H1 (cell line): ENCODE data around the gene NREP. TPM values are rescaled to one million over a fixed set of nuclear protein-coding genes. Genes with fewer than 3 reads are reported as not detected.

Source experiments
- CTCF ChIA-PET: fragments of 300-600 bp; sonication (Branson Sonifier 250); formaldehyde crosslinking; loops from one replicate; lab custom pipeline; 2021; ENCODE audit not compliant: partially characterized antibody; lab: Charles Lee
- POLR2A ChIA-PET: fragments of 300-600 bp; sonication (Branson Sonifier 250); formaldehyde crosslinking; loops from one replicate; lab custom pipeline; 2021; ENCODE audit warnings: inconsistent platforms; ENCODE audit not compliant: partially characterized antibody; lab: Charles Lee
- DNase-seq, 2 experiments: peaks; one replicate each; pipeline versions ENCODE4 v3.0.0 to v3.0.0-alpha.2; 2010 to 2022; ENCODE audit warnings: low spot score in 2 of 2, low read depth in 1 of 2, mixed read lengths in 1 of 2
- FAIRE-seq: peaks from 2 replicates; lab custom pipeline; 2011; peaks lifted over from hg19 to GRCh38; lab: Jason Lieb, UNC
- H2AFZ ChIP-seq: 2 replicates; pipeline ENCODE4 v1.8.1; 2012; ENCODE audit warnings: low read length, inconsistent platforms
- H2AK5ac ChIP-seq: 2 replicates; pipeline ENCODE4 v1.6.1; 2013; ENCODE audit warnings: low read depth, low read length
- H2BK120ac ChIP-seq: replicated peaks from 2 replicates; pipeline ENCODE3; 2013; ENCODE audit warnings: low read depth, low read length, inconsistent platforms
- H2BK12ac ChIP-seq: 2 replicates; pipeline ENCODE4 v1.6.1; 2013; ENCODE audit warnings: low read depth, low read length
- H2BK15ac ChIP-seq: 2 replicates; pipeline ENCODE4 v1.6.1; 2013; ENCODE audit warnings: low read length
- H2BK20ac ChIP-seq: 2 replicates; pipeline ENCODE4 v1.6.1; 2013; ENCODE audit warnings: low read length
- H2BK5ac ChIP-seq: 2 replicates; pipeline ENCODE4 v1.6.1; 2013; ENCODE audit warnings: low read depth, low read length
- H3K14ac ChIP-seq: 2 replicates; pipeline ENCODE4 v1.6.1; 2013; ENCODE audit warnings: inconsistent platforms; ENCODE audit not compliant: insufficient read length
- H3K18ac ChIP-seq: 2 replicates; pipeline ENCODE4 v1.6.1; 2013; ENCODE audit warnings: low read length; ENCODE audit errors: extremely low read depth
- H3K23ac ChIP-seq: 2 replicates; pipeline ENCODE4 v1.6.1; 2013; ENCODE audit warnings: inconsistent platforms; ENCODE audit not compliant: insufficient read length
- H3K23me2 ChIP-seq: 2 replicates; pipeline ENCODE4 v1.6.1; 2013; ENCODE audit warnings: low read depth, low read length
- H3K27ac ChIP-seq: 2 replicates; pipeline ENCODE4 v1.6.1; 2011; ENCODE audit warnings: low read depth, low read length, inconsistent platforms
- H3K27me3 ChIP-seq, 4 experiments: replicated peaks in 1 of 4; 1 replicate in 1 of 4; 2 replicates in 3 of 4; pipeline versions ENCODE4 v1.6.1 to v1.8.1; 2011 to 2013; ENCODE audit warnings: low read length in 3 of 4, mild to moderate bottlenecking in 3 of 4, inconsistent platforms in 2 of 4, mixed read lengths in 2 of 4, moderate library complexity in 1 of 4; ENCODE audit not compliant: control insufficient read depth in 3 of 4, insufficient read depth in 3 of 4; ENCODE audit errors: extremely low read depth in 1 of 4
- H3K36me3 ChIP-seq, 4 experiments: 2 replicates each; pipeline versions ENCODE4 v1.6.1 to v1.8.1; 2011 to 2013; ENCODE audit warnings: mild to moderate bottlenecking in 4 of 4, low read length in 3 of 4, moderate library complexity in 2 of 4, control low read depth in 1 of 4, inconsistent platforms in 1 of 4; ENCODE audit not compliant: insufficient read depth in 4 of 4, control insufficient read depth in 2 of 4
- H3K4ac ChIP-seq: replicated peaks from 2 replicates; pipeline ENCODE3; 2013; ENCODE audit warnings: low read length, low read depth, mixed read lengths, inconsistent platforms; ENCODE audit not compliant: insufficient read length
- H3K4me1 ChIP-seq, 4 experiments: replicated peaks in 1 of 4; 1 replicate in 1 of 4; 2 replicates in 3 of 4; pipeline versions ENCODE4 v1.6.1 to v1.8.1; 2011 to 2013; ENCODE audit warnings: low read length in 3 of 4, inconsistent platforms in 2 of 4, mixed read lengths in 1 of 4; ENCODE audit not compliant: insufficient read depth in 4 of 4, control insufficient read depth in 3 of 4
- H3K4me2 ChIP-seq, 2 experiments: 2 replicates each; pipeline versions ENCODE4 v1.6.1 to v1.8.1; 2011 to 2013; ENCODE audit warnings: low read depth in 2 of 2, low read length in 2 of 2, control low read depth in 1 of 2, inconsistent platforms in 1 of 2, mild to moderate bottlenecking in 1 of 2; ENCODE audit not compliant: insufficient read depth in 1 of 2
- H3K4me3 ChIP-seq, 4 experiments: fragments of 200-600, 300-600 bp in 1 of 4; sonication (generic), shearing (Covaris generic), sonication (Bioruptor Twin) in 1 of 4; 2 replicates each; pipeline versions ENCODE4 v1.5.1 to v1.8.1; 2011 to 2016; ENCODE audit warnings: low read length in 4 of 4, low read depth in 3 of 4, control low read depth in 2 of 4, inconsistent platforms in 2 of 4, mild to moderate bottlenecking in 2 of 4, mixed read lengths in 1 of 4, moderate library complexity in 1 of 4; ENCODE audit not compliant: insufficient read depth in 2 of 4; ENCODE audit errors: extremely low read depth in 1 of 4
- H3K56ac ChIP-seq: replicated peaks from 2 replicates; pipeline ENCODE3; 2013; ENCODE audit warnings: low read depth, mild to moderate bottlenecking, mixed read lengths, low read length, inconsistent platforms; ENCODE audit not compliant: insufficient read length
- H3K79me1 ChIP-seq: 2 replicates; pipeline ENCODE4 v1.6.1; 2013; ENCODE audit warnings: low read depth, low read length, control low read depth
- H3K79me2 ChIP-seq, 2 experiments: 2 replicates each; pipeline versions ENCODE4 v1.6.1 to v1.8.1; 2012 to 2013; ENCODE audit warnings: low read length in 2 of 2, mild to moderate bottlenecking in 2 of 2, inconsistent platforms in 1 of 2; ENCODE audit not compliant: insufficient read depth in 2 of 2, control insufficient read depth in 1 of 2
- H3K9ac ChIP-seq, 4 experiments: replicated peaks in 1 of 4; 1 replicate in 1 of 4; 2 replicates in 3 of 4; pipeline versions ENCODE4 v1.6.1 to v1.8.1; 2011 to 2013; ENCODE audit warnings: low read depth in 3 of 4, low read length in 3 of 4, control low read depth in 2 of 4, mild to moderate bottlenecking in 2 of 4, moderate library complexity in 2 of 4, inconsistent platforms in 1 of 4; ENCODE audit errors: extremely low read depth in 1 of 4
- H3K9me3 ChIP-seq, 2 experiments: 2 replicates each; pipeline versions ENCODE4 v1.6.1 to v1.8.1; 2012 to 2013; ENCODE audit warnings: mild to moderate bottlenecking in 2 of 2, moderate library complexity in 2 of 2, control low read depth in 1 of 2, inconsistent platforms in 1 of 2, low read depth in 1 of 2, low read length in 1 of 2, mixed read lengths in 1 of 2; ENCODE audit not compliant: insufficient read depth in 2 of 2
- H4K20me1 ChIP-seq, 2 experiments: replicated peaks in 1 of 2; 2 replicates each; pipeline versions ENCODE3 to v1.8.1; 2011 to 2013; ENCODE audit warnings: inconsistent platforms in 2 of 2, low read length in 2 of 2, mild to moderate bottlenecking in 1 of 2; ENCODE audit not compliant: insufficient read depth in 2 of 2, control insufficient read depth in 1 of 2
- H4K5ac ChIP-seq: 2 replicates; pipeline ENCODE4 v1.6.1; 2013; ENCODE audit warnings: low read length, low read depth, mixed read lengths, inconsistent platforms; ENCODE audit not compliant: insufficient read length
- H4K8ac ChIP-seq: 2 replicates; pipeline ENCODE4 v1.8.0; 2013; ENCODE audit warnings: mild to moderate bottlenecking, moderate library complexity, low read length, inconsistent platforms; ENCODE audit not compliant: insufficient read depth; ENCODE audit errors: extremely low read depth
- H4K91ac ChIP-seq: replicated peaks from 2 replicates; pipeline ENCODE3; 2013; ENCODE audit warnings: low read length, mixed read lengths, inconsistent platforms; ENCODE audit not compliant: insufficient read length
- EP300 ChIP-seq, 2 experiments: IDR thresholded peaks; 1 replicate in 1 of 2; 2 replicates in 1 of 2; pipeline ENCODE4 v1.6.1; 2011 to 2012; ENCODE audit warnings: low read depth in 2 of 2, low read length in 2 of 2, mild to moderate bottlenecking in 2 of 2, borderline replicate concordance in 1 of 2, inconsistent platforms in 1 of 2, moderate library complexity in 1 of 2
- GTF2F1 ChIP-seq: IDR thresholded peaks from 2 replicates; pipeline ENCODE4 v1.6.1; 2012; ENCODE audit warnings: low read depth, low read length, improper control_type of control experiment, borderline replicate concordance
- HDAC2 ChIP-seq, 2 experiments: fragments of 300-600 bp in 1 of 2; sonication (generic) in 1 of 2; IDR thresholded peaks; 2 replicates each; pipeline ENCODE4 v1.6.1; 2011 to 2012; ENCODE audit warnings: low read depth in 2 of 2, low read length in 2 of 2, mild to moderate bottlenecking in 2 of 2, moderate library complexity in 2 of 2, borderline replicate concordance in 1 of 2, inconsistent platforms in 1 of 2
- HDAC6 ChIP-seq: IDR thresholded peaks from one replicate; pipeline ENCODE4 v1.7.1; 2012; ENCODE audit warnings: low read depth, mild to moderate bottlenecking, inconsistent platforms, low read length, moderate library complexity
- KDM4A ChIP-seq: IDR thresholded peaks from one replicate; pipeline ENCODE4 v1.7.1; 2012; ENCODE audit warnings: low read depth, mild to moderate bottlenecking, moderate library complexity, low read length, inconsistent platforms; ENCODE audit not compliant: severe bottlenecking
- PHF8 ChIP-seq: fragments of 200-600 bp; sonication (generic); conservative IDR thresholded peaks from 2 replicates; pipeline ENCODE4 v1.7.1; 2012; ENCODE audit warnings: low read depth, mild to moderate bottlenecking, inconsistent platforms, low read length, moderate library complexity
- RBBP5 ChIP-seq: IDR thresholded peaks from 2 replicates; pipeline ENCODE4 v1.7.1; 2012; ENCODE audit warnings: low read depth, mild to moderate bottlenecking, inconsistent platforms, low read length, moderate library complexity, borderline replicate concordance
- SP4 ChIP-seq: IDR thresholded peaks from 2 replicates; pipeline ENCODE4 v1.6.1; 2012; ENCODE audit warnings: low read length, inconsistent platforms
- WGBS, 2 experiments: shearing (Covaris generic) in 1 of 2; methylation state at CpG; one replicate each; pipeline versions ENCODE4 v1.1.6 to v1.1.7; 2013 to 2015; ENCODE audit warnings: low lambda C conversion rate in 2 of 2, mixed read lengths in 2 of 2, inconsistent platforms in 1 of 2, low coverage in 1 of 2, missing lambda C conversion rate in 1 of 2; ENCODE audit not compliant: insufficient replicate concordance in 2 of 2, insufficient coverage in 1 of 2, insufficient read length in 1 of 2; ENCODE audit errors: extremely low coverage in 1 of 2, missing lambda C conversion rate in 1 of 2; 5-methylcytosine and 5-hydroxymethylcytosine counted together
- polyA plus RNA-seq, 7 experiments: library from polyadenylated mRNA; depleted of rRNA in 3 of 7; stranded (reverse) in 5 of 7; unstranded in 2 of 7; fragments of >200 nt in 5 of 7; fragments of 200-250 nt in 2 of 7; gene quantifications; 1 replicate in 5 of 7; 2 replicates in 1 of 7; 4 replicates in 1 of 7; pipeline versions ENCODE4 v1.2.1 to v1.2.3, GENCODE V29; 2011 to 2013; ENCODE audit warnings: missing spikeins in 2 of 7, mixed read lengths in 2 of 7
- total RNA-seq: library from RNA; stranded (reverse); fragmentation: NEBNext Ultra II Directional; extraction: Animal tissue kit (Norgen Biotek cat#: 25700); gene quantifications from 2 replicates; pipeline ENCODE4 v1.2.1, GENCODE V29; 2021

Gene NREP
- total and polyA plus RNA-seq, 2 of the 8 experiments (the other 6 are each of a cell fraction or from before 2014, with no cell fraction given): 254 to 301 TPM

DNA sequence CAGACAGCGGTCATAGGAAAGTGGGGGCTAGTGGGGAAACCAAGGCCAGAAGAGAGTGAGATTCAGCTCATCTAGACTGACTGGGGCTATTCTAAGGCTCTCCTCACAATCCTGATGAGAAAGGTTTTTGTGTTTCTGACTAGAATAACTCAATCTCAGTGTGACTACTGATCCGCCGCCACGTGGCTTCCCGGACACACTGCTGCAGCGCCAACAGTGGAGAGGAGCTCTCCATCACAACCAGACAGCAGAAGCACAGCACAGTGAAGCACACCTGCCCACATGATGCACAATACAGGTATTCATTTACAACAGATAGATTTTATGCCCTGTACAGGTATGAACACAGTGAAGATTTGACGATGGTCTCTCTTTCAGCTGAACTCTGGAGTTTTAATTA lies 25.4 kb downstream of the NREP start:
- Histone ChIP-seq H3K4me1 (peaks cover 0 to 5% (median 0%) of the 10 kb centered on the region in 4 experiments; a peak in 2 of 7 replicates), H2BK20ac (no peak overlapping the region), H3K9ac (no peak overlapping the region), H2AFZ (no peak overlapping the region), H2AK5ac (no peak overlapping the region), H3K79me2 (peaks cover 0 to 16% of the 10 kb centered on the region in 2 experiments; a peak in 2 of 4 replicates), H3K14ac (no peak overlapping the region), H3K79me1 (no peaks in the 10 kb centered on the region; the same call in 1 of the 2 replicates), H3K18ac (no peak overlapping the region), H2BK120ac (no peak overlapping the region), H3K36me3 (peaks cover 11 to 62% (median 26%) of the 10 kb centered on the region in 4 experiments), H3K23ac (no peak overlapping the region), H2BK12ac (no peak overlapping the region), H2BK15ac (no peak overlapping the region), H3K56ac (no peak overlapping the region), H3K27ac (no peak overlapping the region), H4K5ac (no peak overlapping the region), H4K8ac (no peak overlapping the region), H3K4me2 (no peak overlapping the region), H3K23me2 (no peaks in the 10 kb centered on the region), H3K4me3 (no peak overlapping the region), H4K20me1 (peaks cover 0 to 5% of the 10 kb centered on the region in 2 experiments), H3K9me3 (no peaks in the 10 kb centered on the region), H3K4ac (no peak overlapping the region), H3K27me3 (no peaks in the 10 kb centered on the region), H4K91ac (no peak overlapping the region), H2BK5ac (no peak overlapping the region)
- DNase-seq (no peak), FAIRE-seq (no peak)
- POLR2A ChIA-PET: interaction anchor here (0.7 kb wide), 2 partner anchors 13 to 429 kb away, joined by 3 read pairs; no protein-coding TSS in a partner anchor
- 90% methylated on average over 7 of the region's 7 CpGs; no CpG with 5 or more reads in 1 of the 2 experiments for WGBS, 2 experiments
- CTCF ChIA-PET: no interaction called here
- no peak for TF ChIP-seq PHF8
- TF ChIP-seq EP300 (IDR thresholded peaks at IDR 0.05; ENCODE audit: borderline replicate concordance in 1 of 2, low read depth in 2 of 2, low read length in 2 of 2): no peak
- TF ChIP-seq GTF2F1: no peak
- TF ChIP-seq RBBP5: no peak
- TF ChIP-seq HDAC6: no peak
- TF ChIP-seq HDAC2 (IDR thresholded peaks at IDR 0.05; ENCODE audit: borderline replicate concordance in 1 of 2, low read depth in 2 of 2, low read length in 2 of 2): no peak
- no peak for TF ChIP-seq KDM4A
- no peak for TF ChIP-seq SP4
